Fibroblast of villous mesenchyme (primary cell): ENCODE data around the gene CIBAR2. TPM values are rescaled to one million over a fixed set of nuclear protein-coding genes. Genes with fewer than 3 reads are reported as not detected.

Experiments used
- DNase-seq: peaks from one replicate; pipeline ENCODE4 v3.0.0-alpha.2; 2010; ENCODE audit warnings: low read depth
- H3K4me3 ChIP-seq: 2 replicates; pipeline ENCODE4 v1.5.1; 2011; ENCODE audit warnings: low read depth, mild to moderate bottlenecking, low read length
- total RNA-seq: library from RNA; depleted of rRNA; stranded (reverse); fragments of >200 nt; gene quantifications from 2 replicates; pipeline ENCODE4 v1.2.3, GENCODE V29; 2012
- TF ChIP-seq, protein P1 (sequence below): IDR thresholded peaks from 2 replicates; pipeline ENCODE4 v1.5.1; 2012; ENCODE audit warnings: low read depth, mild to moderate bottlenecking, low read length; ENCODE audit not compliant: insufficient read depth

CIBAR2 gene
- total RNA-seq, 1 donor: not detected

- no peak for DNase-seq
- no peak overlapping the region for H3K4me3 ChIP-seq
- TF ChIP-seq, protein P1, sequence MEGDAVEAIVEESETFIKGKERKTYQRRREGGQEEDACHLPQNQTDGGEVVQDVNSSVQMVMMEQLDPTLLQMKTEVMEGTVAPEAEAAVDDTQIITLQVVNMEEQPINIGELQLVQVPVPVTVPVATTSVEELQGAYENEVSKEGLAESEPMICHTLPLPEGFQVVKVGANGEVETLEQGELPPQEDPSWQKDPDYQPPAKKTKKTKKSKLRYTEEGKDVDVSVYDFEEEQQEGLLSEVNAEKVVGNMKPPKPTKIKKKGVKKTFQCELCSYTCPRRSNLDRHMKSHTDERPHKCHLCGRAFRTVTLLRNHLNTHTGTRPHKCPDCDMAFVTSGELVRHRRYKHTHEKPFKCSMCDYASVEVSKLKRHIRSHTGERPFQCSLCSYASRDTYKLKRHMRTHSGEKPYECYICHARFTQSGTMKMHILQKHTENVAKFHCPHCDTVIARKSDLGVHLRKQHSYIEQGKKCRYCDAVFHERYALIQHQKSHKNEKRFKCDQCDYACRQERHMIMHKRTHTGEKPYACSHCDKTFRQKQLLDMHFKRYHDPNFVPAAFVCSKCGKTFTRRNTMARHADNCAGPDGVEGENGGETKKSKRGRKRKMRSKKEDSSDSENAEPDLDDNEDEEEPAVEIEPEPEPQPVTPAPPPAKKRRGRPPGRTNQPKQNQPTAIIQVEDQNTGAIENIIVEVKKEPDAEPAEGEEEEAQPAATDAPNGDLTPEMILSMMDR: no peak
These were observed 27.6 kb upstream of the CIBAR2 start for GRCh38 chr16:85139881-85140339.

- TF ChIP-seq, protein P1: no peak
- no peak for DNase-seq
- H3K4me3 ChIP-seq: no peak overlapping the region
These were observed 26.8 kb upstream of the CIBAR2 start for GRCh38 chr16:85138825-85139627.

DNA sequence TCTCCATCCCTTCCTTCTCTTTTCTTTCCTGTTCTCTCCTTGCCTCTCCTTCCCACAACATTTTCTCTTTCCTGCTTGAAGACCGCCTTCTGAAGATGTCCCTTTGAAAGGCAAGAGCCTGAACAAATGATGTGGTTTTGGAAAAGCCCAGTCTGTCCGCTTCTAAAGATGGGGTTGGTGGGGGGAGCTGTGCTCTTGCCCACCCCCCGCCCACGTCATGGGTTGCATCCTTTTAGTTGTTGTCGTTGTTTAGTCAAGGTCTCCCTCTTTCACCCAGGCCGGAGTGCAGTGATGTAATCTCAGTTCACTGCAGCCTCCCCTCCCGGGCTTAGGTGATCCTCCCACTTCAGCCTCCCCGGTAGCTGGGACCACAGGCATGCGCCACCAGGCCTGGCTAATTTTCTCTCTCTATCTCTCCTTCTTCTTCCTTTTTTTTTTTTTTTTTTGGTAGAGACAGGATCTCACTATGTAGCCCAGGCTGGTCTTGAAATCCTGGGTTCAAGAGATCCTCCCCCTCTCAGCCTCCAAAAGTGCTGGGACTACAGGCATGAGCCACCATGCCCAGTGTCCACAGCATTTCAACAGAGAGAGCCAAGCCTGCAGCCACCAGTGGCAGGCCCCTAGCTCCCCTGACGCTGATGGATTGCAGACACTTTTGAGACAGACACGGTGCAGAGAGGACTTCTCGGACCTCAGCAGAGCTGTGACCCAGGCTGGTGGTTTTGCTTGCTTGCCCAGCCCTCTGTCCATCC is 26.0 kb upstream of the CIBAR2 start:
- no peak for DNase-seq
- TF ChIP-seq, protein P1: no peak
- H3K4me3 ChIP-seq: no peak overlapping the region

- TF ChIP-seq, protein P1: no peak
- peak; percentile 99 for DNase-seq
- H3K4me3 ChIP-seq: peak overlapping the region; percentile 40
These were observed 25.2 kb upstream of the CIBAR2 start for GRCh38 chr16:85137323-85138072.

DNA sequence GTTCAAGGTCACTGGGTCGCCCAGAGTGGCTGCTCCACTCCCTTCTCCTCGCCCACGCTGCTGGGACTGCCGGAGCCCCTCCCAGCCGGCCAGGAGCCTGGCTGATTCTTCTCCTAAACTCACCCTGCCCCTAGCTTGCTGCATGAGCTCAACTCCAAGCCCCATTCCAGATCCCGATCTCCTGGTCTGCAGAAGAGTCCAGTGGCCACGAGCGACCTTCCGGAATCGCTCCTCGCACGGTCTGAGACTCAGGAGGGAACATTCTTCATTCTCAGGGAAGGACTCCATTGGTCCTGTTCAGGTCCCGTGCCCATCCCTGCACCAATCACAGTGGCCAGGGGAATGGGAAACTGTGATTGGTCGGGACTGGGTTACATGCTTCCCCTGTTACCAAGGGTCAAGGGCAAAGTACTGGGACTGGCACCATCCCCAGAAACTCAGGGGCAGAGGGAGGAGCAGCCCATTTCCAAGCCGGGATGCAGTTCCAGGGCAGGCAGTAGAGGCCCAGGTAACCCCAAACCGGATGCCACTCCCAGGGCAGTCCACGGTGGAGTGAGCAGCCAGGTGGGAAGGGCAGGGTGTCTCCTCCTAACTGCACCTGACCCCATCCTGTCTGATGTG is 24.5 kb upstream of the CIBAR2 start:
- no peak overlapping the region for H3K4me3 ChIP-seq
- peak; percentile 53 for DNase-seq

More for the DNA sequence above, 24.5 kb upstream of the CIBAR2 start:
- TF ChIP-seq, protein P1: no peak
